ENCODE measurements around the gene HBS1L.

Gene HBS1L

GRCh38 chr6:135086414-135086764, 31.8 kb upstream of the HBS1L start:
- ATAC-seq (peak; percentile 53), DNase-seq (ENCODE audit: low spot score in 2 of 2) (no peak)
- Mint-ChIP-seq H3K27ac (peak overlapping the region; percentile 87), H3K4me1 (peaks cover 62% of the 10 kb centered on the region), H3K4me3 (peak overlapping the region; percentile 67), H3K9me3 (peaks cover 3% of the 10 kb centered on the region), H3K36me3 (peaks cover 6% of the 10 kb centered on the region)

- Mint-ChIP-seq H3K4me3 (peak overlapping the region; percentile 67), H3K4me1 (peaks cover 56% of the 10 kb centered on the region), H3K9me3 (peaks cover 3% of the 10 kb centered on the region), H3K27ac (peak overlapping the region; percentile 87), H3K36me3 (peaks cover 6% of the 10 kb centered on the region)
- no peak for DNase-seq (ENCODE audit: low spot score in 2 of 2)
- peak; percentile 22 for ATAC-seq
These were observed 31.2 kb upstream of the HBS1L start for GRCh38 chr6:135085700-135086413.

- H3K4me1 Mint-ChIP-seq = peaks cover 47% of the 10 kb centered on the region
- H3K36me3 Mint-ChIP-seq = peaks cover 6% of the 10 kb centered on the region
- H3K27ac Mint-ChIP-seq = no peak overlapping the region
- H3K9me3 Mint-ChIP-seq = peaks cover 3% of the 10 kb centered on the region
- no peak overlapping the region for H3K4me3 Mint-ChIP-seq
- no peak for DNase-seq (ENCODE audit: low spot score in 2 of 2)
- no peak for ATAC-seq
These were observed 30.3 kb upstream of the HBS1L start for GRCh38 chr6:135084916-135085269.

- Mint-ChIP-seq H3K27ac (no peak overlapping the region), H3K9me3 (peaks cover 3% of the 10 kb centered on the region), H3K4me3 (no peak overlapping the region), H3K4me1 (peaks cover 43% of the 10 kb centered on the region), H3K36me3 (peaks cover 6% of the 10 kb centered on the region)
- ATAC-seq = no peak
- no peak for DNase-seq (ENCODE audit: low spot score in 2 of 2)
These were observed 29.6 kb upstream of the HBS1L start for GRCh38 chr6:135084001-135084915.

- H3K4me3 Mint-ChIP-seq = no peak overlapping the region
- H3K27ac Mint-ChIP-seq = no peak overlapping the region
- peaks cover 6% of the 10 kb centered on the region for H3K36me3 Mint-ChIP-seq
- DNase-seq (ENCODE audit: low spot score in 2 of 2) = no peak
- peaks cover 20% of the 10 kb centered on the region for H3K4me1 Mint-ChIP-seq
- H3K9me3 Mint-ChIP-seq = peaks cover 3% of the 10 kb centered on the region
- no peak for ATAC-seq
These were observed 27.3 kb upstream of the HBS1L start for GRCh38 chr6:135081966-135082365.

GRCh38 chr6:135075018-135075417, 20.4 kb upstream of the HBS1L start:
- no peaks in the 10 kb centered on the region for H3K36me3 Mint-ChIP-seq
- no peak overlapping the region for H3K4me3 Mint-ChIP-seq
- DNase-seq (ENCODE audit: low spot score in 2 of 2) = no peak
- no peaks in the 10 kb centered on the region for H3K4me1 Mint-ChIP-seq
- ATAC-seq = no peak
- no peak overlapping the region for H3K27ac Mint-ChIP-seq
- H3K9me3 Mint-ChIP-seq = no peaks in the 10 kb centered on the region

GRCh38 chr6:135073756-135074393, 19.3 kb upstream of the HBS1L start:
- ATAC-seq (no peak), DNase-seq (ENCODE audit: low spot score in 2 of 2) (no peak)
- Mint-ChIP-seq H3K4me1 (no peaks in the 10 kb centered on the region), H3K27ac (no peak overlapping the region), H3K36me3 (no peaks in the 10 kb centered on the region), H3K9me3 (no peaks in the 10 kb centered on the region), H3K4me3 (no peak overlapping the region)

- H3K4me1 Mint-ChIP-seq = no peaks in the 10 kb centered on the region
- no peaks in the 10 kb centered on the region for H3K9me3 Mint-ChIP-seq
- no peak for ATAC-seq
- no peak overlapping the region for H3K27ac Mint-ChIP-seq
- no peaks in the 10 kb centered on the region for H3K36me3 Mint-ChIP-seq
- H3K4me3 Mint-ChIP-seq = no peak overlapping the region
- no peak for DNase-seq (ENCODE audit: low spot score in 2 of 2)
These were observed 18.6 kb upstream of the HBS1L start for GRCh38 chr6:135073217-135073616.

- H3K4me1 Mint-ChIP-seq = no peaks in the 10 kb centered on the region
- no peaks in the 10 kb centered on the region for H3K9me3 Mint-ChIP-seq
- no peak overlapping the region for H3K27ac Mint-ChIP-seq
- no peak for ATAC-seq
- no peaks in the 10 kb centered on the region for H3K36me3 Mint-ChIP-seq
- no peak overlapping the region for H3K4me3 Mint-ChIP-seq
- DNase-seq (ENCODE audit: low spot score in 2 of 2) = no peak
These were observed 18.1 kb upstream of the HBS1L start for GRCh38 chr6:135072753-135073152.

- H3K4me1 Mint-ChIP-seq = peaks cover 7% of the 10 kb centered on the region
- DNase-seq (ENCODE audit: low spot score in 2 of 2) (no peak), ATAC-seq (no peak)
- H3K27ac Mint-ChIP-seq = no peak overlapping the region
- H3K36me3 Mint-ChIP-seq = no peaks in the 10 kb centered on the region
- no peak overlapping the region for H3K4me3 Mint-ChIP-seq
- H3K9me3 Mint-ChIP-seq = no peaks in the 10 kb centered on the region
These were observed 16.9 kb upstream of the HBS1L start for GRCh38 chr6:135071541-135071940.

- Mint-ChIP-seq H3K27ac (no peak overlapping the region), H3K36me3 (no peaks in the 10 kb centered on the region), H3K4me1 (peaks cover 10% of the 10 kb centered on the region), H3K9me3 (no peaks in the 10 kb centered on the region), H3K4me3 (no peak overlapping the region)
- ATAC-seq (no peak), DNase-seq (ENCODE audit: low spot score in 2 of 2) (no peak)
These were observed 13.3 kb upstream of the HBS1L start for GRCh38 chr6:135067911-135068310.

- no peak overlapping the region for H3K27ac Mint-ChIP-seq
- ATAC-seq = no peak
- no peaks in the 10 kb centered on the region for H3K36me3 Mint-ChIP-seq
- no peak overlapping the region for H3K4me3 Mint-ChIP-seq
- DNase-seq (ENCODE audit: low spot score in 2 of 2) = no peak
- no peaks in the 10 kb centered on the region for H3K9me3 Mint-ChIP-seq
- peaks cover 10% of the 10 kb centered on the region for H3K4me1 Mint-ChIP-seq
These were observed 12.2 kb upstream of the HBS1L start for GRCh38 chr6:135066806-135067205.

- ATAC-seq = no peak
- Mint-ChIP-seq H3K9me3 (no peaks in the 10 kb centered on the region), H3K4me1 (peaks cover 10% of the 10 kb centered on the region), H3K27ac (no peak overlapping the region), H3K36me3 (no peaks in the 10 kb centered on the region), H3K4me3 (no peak overlapping the region)
- DNase-seq (ENCODE audit: low spot score in 2 of 2) = no peak
These were observed 11.8 kb upstream of the HBS1L start for GRCh38 chr6:135066397-135066796.

- ATAC-seq (no peak), DNase-seq (ENCODE audit: low spot score in 2 of 2) (no peak)
- Mint-ChIP-seq H3K27ac (no peak overlapping the region), H3K9me3 (no peaks in the 10 kb centered on the region), H3K36me3 (no peaks in the 10 kb centered on the region), H3K4me1 (peaks cover 10% of the 10 kb centered on the region), H3K4me3 (no peak overlapping the region)
These were observed 10.0 kb upstream of the HBS1L start for GRCh38 chr6:135064586-135064985.

- H3K36me3 Mint-ChIP-seq = no peaks in the 10 kb centered on the region
These were observed 9.3 kb upstream of the HBS1L start for GRCh38 chr6:135063926-135064325.

GRCh38 chr6:135062735-135063134, 8.1 kb upstream of the HBS1L start:
- no peaks in the 10 kb centered on the region for H3K36me3 Mint-ChIP-seq
- no peaks in the 10 kb centered on the region for H3K9me3 Mint-ChIP-seq
- H3K27ac Mint-ChIP-seq = no peak overlapping the region
- H3K4me1 Mint-ChIP-seq = peaks cover 10% of the 10 kb centered on the region
- H3K4me3 Mint-ChIP-seq = no peak overlapping the region
- ATAC-seq = no peak
- no peak for DNase-seq (ENCODE audit: low spot score in 2 of 2)

More at GRCh38 chr6:135063926-135064325, 9.3 kb upstream of the HBS1L start:
- Mint-ChIP-seq H3K9me3 (no peaks in the 10 kb centered on the region), H3K4me1 (peaks cover 10% of the 10 kb centered on the region), H3K4me3 (no peak overlapping the region), H3K27ac (no peak overlapping the region)
- ATAC-seq = no peak
- no peak for DNase-seq (ENCODE audit: low spot score in 2 of 2)
